Type B pancreatic cell (in vitro differentiated cells): ENCODE results near the gene SDF4. TPM values are rescaled to one million over a fixed set of nuclear protein-coding genes. Genes with fewer than 3 reads are reported as not detected.
A peak's percentile ranks its signal among the peaks of the same experiment; 100 is the strongest.

ENCODE experiments used
- DNase-seq: peaks from one replicate; pipeline ENCODE4 v3.0.0; 2021; ENCODE audit warnings: mixed read lengths; ENCODE audit not compliant: unreplicated experiment; ENCODE audit errors: extremely low spot score
- H3K27ac Mint-ChIP-seq: 2 replicates; pipeline ENCODE4 v1.8.0; 2021; ENCODE audit warnings: mild to moderate bottlenecking, mixed read lengths
- H3K27me3 Mint-ChIP-seq: 2 replicates; pipeline ENCODE4 v1.8.0; 2021; ENCODE audit warnings: mixed read lengths
- H3K36me3 Mint-ChIP-seq: 2 replicates; pipeline ENCODE4 v1.8.0; 2021; ENCODE audit warnings: mixed read lengths
- H3K4me1 Mint-ChIP-seq: one replicate; pipeline ENCODE4 v1.8.0; 2021; ENCODE audit warnings: mixed read lengths; ENCODE audit not compliant: unreplicated experiment
- H3K4me3 Mint-ChIP-seq: 2 replicates; pipeline ENCODE4 v1.8.0; 2021; ENCODE audit warnings: mild to moderate bottlenecking, mixed read lengths
- H3K9me3 Mint-ChIP-seq: 2 replicates; pipeline ENCODE4 v1.8.0; 2021; ENCODE audit warnings: mixed read lengths
- CTCF ChIP-seq: fragments of 200-600 bp; sonication (generic); conservative IDR thresholded peaks from 2 replicates; pipeline ENCODE4 v1.5.0; 2021; ENCODE audit warnings: antibody characterized with exemption, mild to moderate bottlenecking
- total RNA-seq: library from RNA; stranded (reverse); gene quantifications from 2 replicates; pipeline ENCODE4 v1.2.1, GENCODE V29; 2021; ENCODE audit warnings: low replicate concordance

The SDF4 gene
- total RNA-seq, 1 donor from 2014 or later: 116 TPM

- no peak overlapping the region for H3K4me3 Mint-ChIP-seq
- DNase-seq: no peak
- H3K27me3 Mint-ChIP-seq: no peaks in the 10 kb centered on the region
- no peaks in the 10 kb centered on the region for H3K9me3 Mint-ChIP-seq
- H3K4me1 Mint-ChIP-seq: peaks cover 11% of the 10 kb centered on the region
- TF ChIP-seq CTCF: no peak
- peaks cover 9% of the 10 kb centered on the region for H3K36me3 Mint-ChIP-seq
- H3K27ac Mint-ChIP-seq: no peak overlapping the region
These were observed 4.5 kb upstream of the SDF4 start for GRCh38 chr1:1236176-1236763.

- DNase-seq: no peak
- no peaks in the 10 kb centered on the region for H3K9me3 Mint-ChIP-seq
- H3K4me1 Mint-ChIP-seq: peaks cover 15% of the 10 kb centered on the region
- peaks cover 9% of the 10 kb centered on the region for H3K36me3 Mint-ChIP-seq
- no peak for TF ChIP-seq CTCF
- no peak overlapping the region for H3K4me3 Mint-ChIP-seq
- no peaks in the 10 kb centered on the region for H3K27me3 Mint-ChIP-seq
- H3K27ac Mint-ChIP-seq: no peak overlapping the region
These were observed 3.4 kb upstream of the SDF4 start for GRCh38 chr1:1235016-1235744.

- H3K4me1 Mint-ChIP-seq: peaks cover 20% of the 10 kb centered on the region
- H3K9me3 Mint-ChIP-seq: no peaks in the 10 kb centered on the region
- DNase-seq: no peak
- H3K27me3 Mint-ChIP-seq: no peaks in the 10 kb centered on the region
- H3K27ac Mint-ChIP-seq: peak overlapping the region; percentile 57
- peak overlapping the region; percentile 84 for H3K4me3 Mint-ChIP-seq
- peaks cover 13% of the 10 kb centered on the region for H3K36me3 Mint-ChIP-seq
- no peak for TF ChIP-seq CTCF
These were observed 2.5 kb upstream of the SDF4 start for GRCh38 chr1:1234180-1234808.

GRCh38 chr1:1233567-1233892, 1.7 kb upstream of the SDF4 start:
- peak overlapping the region; percentile 84 for H3K4me3 Mint-ChIP-seq
- H3K36me3 Mint-ChIP-seq: peaks cover 13% of the 10 kb centered on the region
- TF ChIP-seq CTCF: no peak
- no peaks in the 10 kb centered on the region for H3K9me3 Mint-ChIP-seq
- DNase-seq: no peak
- peak overlapping the region; percentile 57 for H3K27ac Mint-ChIP-seq
- no peaks in the 10 kb centered on the region for H3K27me3 Mint-ChIP-seq
- peaks cover 20% of the 10 kb centered on the region for H3K4me1 Mint-ChIP-seq

- no peaks in the 10 kb centered on the region for H3K27me3 Mint-ChIP-seq
- peak overlapping the region; percentile 84 for H3K4me3 Mint-ChIP-seq
- peaks cover 13% of the 10 kb centered on the region for H3K36me3 Mint-ChIP-seq
- TF ChIP-seq CTCF: no peak
- no peak for DNase-seq
- H3K27ac Mint-ChIP-seq: peak overlapping the region; percentile 57
- no peaks in the 10 kb centered on the region for H3K9me3 Mint-ChIP-seq
- H3K4me1 Mint-ChIP-seq: peaks cover 20% of the 10 kb centered on the region
These were observed 1.2 kb upstream of the SDF4 start for GRCh38 chr1:1232796-1233566.
